Esophagus squamous epithelium (tissue), 4 donors: ENCODE data around the gene RNF157.

Experiments used
- POLR2A ChIP-seq, 4 donors: fragments of 450-650 bp; IDR thresholded peaks; one replicate each; pipeline ENCODE4 v1.6.1; 2017; ENCODE audit warnings: antibody characterized with exemption in 4 of 4, mild to moderate bottlenecking in 4 of 4, moderate library complexity in 3 of 4
- TF ChIP-seq, protein P1 (sequence below), 6 experiments: fragments of 450-650 bp in 4 of 6; fragments of 200-600 bp in 2 of 6; sonication (generic) in 2 of 6; IDR thresholded peaks; one replicate each; pipeline ENCODE4 v1.5.1; 2016 to 2019; ENCODE audit warnings: antibody characterized with exemption in 6 of 6, mild to moderate bottlenecking in 4 of 6, moderate library complexity in 4 of 6

DNA sequence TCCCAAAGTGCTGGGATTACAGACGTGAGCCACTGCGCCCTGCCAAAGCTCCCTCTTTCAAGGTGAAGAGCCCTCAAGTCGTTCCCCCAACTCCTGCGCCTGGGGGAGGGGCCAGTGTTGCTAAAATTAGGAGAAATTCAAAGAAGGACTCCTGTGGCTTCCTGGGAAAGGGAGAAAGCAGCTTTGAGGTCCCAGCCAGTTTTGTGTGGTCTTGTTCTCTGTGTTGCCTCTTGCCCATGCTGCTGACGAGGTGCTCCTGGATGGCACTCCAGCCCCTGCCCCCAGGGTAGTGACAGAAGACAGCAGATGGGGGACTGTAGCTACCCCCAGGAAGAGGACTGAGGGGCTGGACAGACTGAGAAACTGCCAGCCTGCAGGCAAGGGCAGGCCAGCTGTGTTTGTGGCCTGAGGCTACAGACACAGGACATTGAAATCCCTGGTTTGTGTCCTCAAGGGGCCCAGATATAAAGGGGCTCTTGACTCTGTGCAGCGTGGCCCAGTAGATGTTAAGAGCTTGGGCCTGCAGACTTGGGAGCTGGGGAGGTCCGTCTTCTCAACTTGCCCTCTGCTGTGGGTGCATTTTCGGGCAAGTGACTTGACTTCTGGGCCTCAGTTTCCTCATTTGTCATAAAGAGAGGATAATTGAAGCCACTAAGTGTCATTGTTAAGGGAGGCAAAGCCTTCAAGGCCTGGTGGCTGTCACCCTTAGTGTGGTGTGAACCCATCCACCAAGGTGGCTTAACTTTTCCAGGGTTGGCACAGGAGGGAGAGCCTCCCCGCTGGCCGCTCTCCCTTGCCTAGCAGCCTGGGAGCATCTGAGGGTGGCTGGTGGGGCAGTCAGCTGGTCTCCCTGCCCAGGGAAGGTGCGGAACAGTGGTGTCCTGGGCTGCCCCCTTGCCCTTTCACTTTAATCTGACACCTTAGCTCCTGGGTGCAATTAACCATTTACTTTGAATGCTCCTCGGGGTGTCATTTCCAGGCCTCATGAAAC lies 29.0 kb upstream of the RNF157 start:
- TF ChIP-seq, protein P1, sequence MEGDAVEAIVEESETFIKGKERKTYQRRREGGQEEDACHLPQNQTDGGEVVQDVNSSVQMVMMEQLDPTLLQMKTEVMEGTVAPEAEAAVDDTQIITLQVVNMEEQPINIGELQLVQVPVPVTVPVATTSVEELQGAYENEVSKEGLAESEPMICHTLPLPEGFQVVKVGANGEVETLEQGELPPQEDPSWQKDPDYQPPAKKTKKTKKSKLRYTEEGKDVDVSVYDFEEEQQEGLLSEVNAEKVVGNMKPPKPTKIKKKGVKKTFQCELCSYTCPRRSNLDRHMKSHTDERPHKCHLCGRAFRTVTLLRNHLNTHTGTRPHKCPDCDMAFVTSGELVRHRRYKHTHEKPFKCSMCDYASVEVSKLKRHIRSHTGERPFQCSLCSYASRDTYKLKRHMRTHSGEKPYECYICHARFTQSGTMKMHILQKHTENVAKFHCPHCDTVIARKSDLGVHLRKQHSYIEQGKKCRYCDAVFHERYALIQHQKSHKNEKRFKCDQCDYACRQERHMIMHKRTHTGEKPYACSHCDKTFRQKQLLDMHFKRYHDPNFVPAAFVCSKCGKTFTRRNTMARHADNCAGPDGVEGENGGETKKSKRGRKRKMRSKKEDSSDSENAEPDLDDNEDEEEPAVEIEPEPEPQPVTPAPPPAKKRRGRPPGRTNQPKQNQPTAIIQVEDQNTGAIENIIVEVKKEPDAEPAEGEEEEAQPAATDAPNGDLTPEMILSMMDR (IDR thresholded peaks at IDR 0.05), result no peak
- no peak for TF ChIP-seq POLR2A (IDR thresholded peaks at IDR 0.05)
